Measurements from ENCODE around the gene DYNC1H1.

The DYNC1H1 gene

GRCh38 chr14:102005336-102005735, 41.0 kb downstream of the DYNC1H1 start:
- no peak for DNase-seq

- DNase-seq, result no peak
Measured at GRCh38 chr14:102007916-102008418, 43.6 kb downstream of the DYNC1H1 start.

GRCh38 chr14:102008891-102009290, 44.5 kb downstream of the DYNC1H1 start:
- no peak for DNase-seq

DNA sequence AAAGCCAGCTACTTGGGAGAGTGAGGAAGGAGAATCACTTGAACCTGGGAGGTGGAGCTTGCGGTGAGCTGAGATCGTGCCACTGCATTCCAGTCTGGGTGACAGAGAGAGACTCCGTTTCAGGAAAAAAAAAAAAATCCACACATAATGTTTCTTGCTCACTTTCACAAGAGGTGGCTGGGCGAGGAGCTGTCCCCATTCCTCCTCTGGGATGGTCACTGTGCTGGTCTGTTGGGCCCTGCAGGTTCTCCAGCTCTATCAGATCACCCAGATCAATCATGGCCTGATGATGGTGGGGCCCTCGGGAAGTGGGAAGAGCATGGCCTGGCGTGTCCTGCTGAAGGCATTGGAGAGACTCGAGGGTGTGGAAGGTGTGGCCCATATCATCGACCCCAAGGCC, 47.3 kb downstream of the DYNC1H1 start:
- DNase-seq, result no peak

DNA sequence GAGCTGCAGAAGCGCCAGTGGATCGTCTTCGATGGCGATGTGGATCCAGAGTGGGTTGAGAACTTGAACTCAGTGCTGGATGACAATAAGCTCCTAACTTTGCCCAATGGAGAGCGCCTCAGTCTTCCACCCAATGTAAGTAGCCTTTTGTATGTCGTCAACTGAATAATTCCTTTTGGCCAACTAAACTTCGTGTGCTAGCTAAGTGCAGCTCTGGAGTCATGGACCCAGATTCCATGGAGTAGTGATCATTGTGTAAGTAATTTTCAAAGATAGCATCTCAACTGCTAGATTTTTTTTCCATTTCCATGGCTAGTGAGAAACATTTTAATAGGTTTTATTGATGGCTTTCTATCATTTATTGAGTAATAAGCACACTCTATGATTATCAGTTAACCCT, 48.0 kb downstream of the DYNC1H1 start:
- no peak for DNase-seq

DNA sequence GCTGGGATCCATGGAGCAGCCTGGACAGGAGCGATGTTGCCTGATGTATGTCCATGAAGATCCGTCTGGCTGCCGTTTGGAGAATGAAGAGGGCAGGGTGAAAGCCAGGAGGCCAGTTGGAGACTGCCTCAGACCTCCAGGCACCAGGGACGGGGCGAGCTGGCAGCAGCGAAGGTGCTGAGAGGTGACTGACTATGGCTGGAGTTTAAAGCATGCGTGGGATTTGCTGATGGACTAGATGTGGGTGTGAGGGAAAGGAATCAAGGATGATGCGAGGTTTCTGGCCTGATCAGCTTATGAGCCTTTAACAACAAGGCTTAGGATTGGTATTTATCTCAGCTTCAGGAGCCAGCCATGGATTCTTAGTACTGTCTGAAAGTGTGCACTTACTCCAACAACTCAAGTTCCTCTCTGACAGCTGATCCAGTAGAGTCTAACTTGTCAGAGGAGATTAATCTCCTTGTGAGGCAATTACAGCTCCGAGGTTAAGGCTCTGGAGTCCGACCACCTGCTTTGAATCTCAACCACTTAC, 49.4 kb downstream of the DYNC1H1 start:
- DNase-seq, result no peak

- DNase-seq, result no peak
Measured at GRCh38 chr14:102015045-102015685, 50.8 kb downstream of the DYNC1H1 start.

DNA sequence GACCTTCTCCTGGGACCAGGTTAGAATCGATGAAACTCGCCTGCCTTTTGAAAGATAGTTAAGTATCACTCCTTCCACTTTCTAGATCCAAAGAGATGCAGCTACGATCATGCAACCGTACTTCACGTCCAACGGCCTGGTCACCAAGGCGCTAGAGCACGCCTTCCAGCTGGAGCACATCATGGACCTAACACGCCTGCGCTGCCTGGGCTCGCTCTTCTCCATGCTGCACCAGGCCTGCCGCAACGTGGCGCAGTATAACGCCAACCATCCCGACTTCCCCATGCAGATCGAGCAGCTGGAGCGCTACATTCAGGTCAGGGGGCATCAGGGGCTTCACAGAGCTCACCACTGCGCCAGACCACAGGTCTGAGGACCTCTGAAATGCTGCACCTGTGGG, 51.4 kb downstream of the DYNC1H1 start:
- DNase-seq, result no peak

DNA sequence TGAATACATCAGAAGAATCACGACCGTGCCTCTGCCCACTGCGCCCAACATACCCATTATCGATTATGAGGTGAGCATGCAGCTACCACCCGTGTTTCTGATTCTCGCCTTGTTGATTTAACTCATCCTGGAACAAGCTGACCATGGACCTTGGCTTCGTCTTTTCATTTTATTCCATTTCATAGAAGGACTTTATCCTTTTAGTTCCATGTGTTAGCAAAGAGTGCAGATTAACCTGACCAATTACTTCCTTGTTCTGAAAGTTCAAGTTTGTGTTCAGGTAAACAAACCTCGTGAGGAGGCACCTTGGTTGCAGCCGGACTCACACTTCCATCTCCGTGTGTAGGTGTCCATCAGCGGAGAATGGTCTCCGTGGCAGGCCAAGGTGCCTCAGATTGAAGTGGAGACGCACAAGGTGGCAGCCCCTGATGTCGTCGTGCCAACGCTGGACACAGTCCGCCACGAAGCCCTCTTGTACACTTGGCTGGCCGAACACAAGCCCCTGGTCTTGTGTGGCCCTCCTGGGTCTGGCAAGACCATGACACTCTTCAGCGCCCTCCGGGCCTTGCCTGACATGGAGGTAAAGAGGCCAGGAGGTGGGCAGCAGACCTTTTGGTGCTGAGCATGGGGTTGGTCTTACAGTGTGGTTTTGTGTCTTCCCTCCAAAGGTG, 52.2 kb downstream of the DYNC1H1 start:
- no peak for DNase-seq

GRCh38 chr14:102018251-102018650, 53.9 kb downstream of the DYNC1H1 start:
- no peak for DNase-seq

DNA sequence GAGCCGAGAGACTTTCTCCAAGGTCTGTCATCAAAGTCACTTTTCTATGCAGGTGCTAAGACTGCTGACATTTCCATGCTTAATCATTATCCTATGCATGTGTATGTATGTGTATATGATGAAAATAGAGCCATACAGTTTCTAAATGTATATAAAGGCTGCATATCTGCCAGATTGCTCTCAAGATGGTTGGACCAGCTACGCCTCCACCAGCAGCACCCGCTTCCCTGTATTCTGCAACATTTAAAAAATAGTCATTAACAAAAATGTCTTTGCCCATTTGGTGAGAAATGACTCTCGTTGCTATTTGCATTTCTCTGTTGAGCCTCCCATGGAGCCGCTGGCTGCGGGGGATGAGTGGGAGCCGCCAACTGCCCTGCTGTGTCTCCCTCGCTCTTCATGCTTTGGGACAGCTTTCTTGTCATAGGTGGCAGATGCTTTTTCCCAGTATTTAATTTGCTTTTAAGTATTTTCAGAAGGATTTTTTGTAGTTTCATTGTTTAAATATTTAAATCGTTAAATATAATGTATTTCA, 54.7 kb downstream of the DYNC1H1 start:
- DNase-seq, result no peak

- peak; percentile 26 for DNase-seq
Measured at GRCh38 chr14:102020058-102020971, 55.9 kb downstream of the DYNC1H1 start.

DNA sequence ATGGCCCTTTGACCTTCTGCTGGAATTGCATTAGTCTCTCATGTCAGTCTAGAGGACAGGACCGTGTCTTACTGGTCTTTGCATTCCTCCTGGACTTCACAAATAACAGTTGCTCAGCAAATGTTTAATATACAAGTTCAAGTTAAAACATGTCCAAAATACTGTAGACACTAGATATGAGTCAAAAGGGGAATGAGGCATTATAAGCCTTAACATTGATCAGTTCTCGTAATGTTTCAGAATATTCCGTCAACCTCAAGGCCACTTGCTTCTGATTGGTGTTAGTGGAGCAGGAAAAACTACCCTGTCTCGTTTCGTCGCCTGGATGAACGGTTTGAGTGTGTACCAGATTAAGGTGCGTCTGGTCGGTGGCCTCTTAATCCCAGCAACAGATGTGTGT, 62.6 kb downstream of the DYNC1H1 start:
- DNase-seq, result no peak

DNA sequence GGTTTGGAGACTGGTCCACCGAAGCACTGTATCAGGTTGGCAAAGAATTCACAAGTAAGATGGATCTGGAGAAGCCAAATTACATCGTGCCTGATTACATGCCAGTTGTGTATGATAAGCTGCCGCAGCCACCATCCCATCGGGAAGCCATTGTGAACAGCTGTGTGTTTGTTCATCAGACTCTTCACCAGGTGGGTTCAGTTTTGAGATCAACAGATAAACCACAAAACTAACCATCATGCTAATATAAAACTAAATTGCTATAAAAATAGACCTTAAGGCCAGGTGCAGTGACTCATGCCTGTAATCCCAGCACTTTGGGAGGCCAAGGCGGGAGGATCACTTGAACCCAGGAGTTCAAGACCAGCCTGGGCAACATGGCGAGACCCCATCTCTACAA, 63.6 kb downstream of the DYNC1H1 start:
- DNase-seq, result no peak

DNA sequence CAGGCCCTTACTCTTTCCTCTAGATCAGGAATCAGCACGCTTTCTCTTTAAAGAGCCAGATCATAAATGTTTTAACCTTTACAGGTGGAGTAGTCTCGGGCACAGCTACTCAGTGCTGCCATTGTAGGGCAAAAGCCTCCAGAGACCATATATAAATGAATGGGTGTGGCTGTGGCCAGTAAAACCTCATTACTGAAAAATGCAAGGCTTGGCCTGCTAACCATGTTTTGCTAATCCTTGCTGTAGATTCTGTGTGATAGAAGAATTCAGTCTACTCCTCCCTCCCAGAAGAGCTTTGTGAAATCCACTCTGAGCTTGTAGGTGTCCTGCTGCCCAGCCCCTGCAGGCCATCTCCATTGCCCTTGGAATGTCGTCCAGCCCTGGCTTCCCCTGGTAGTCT, 64.4 kb downstream of the DYNC1H1 start:
- no peak for DNase-seq

- DNase-seq, result no peak
Measured at GRCh38 chr14:102029956-102030355, 65.6 kb downstream of the DYNC1H1 start.

GRCh38 chr14:102033241-102033640, 68.9 kb downstream of the DYNC1H1 start:
- no peak for DNase-seq

DNA sequence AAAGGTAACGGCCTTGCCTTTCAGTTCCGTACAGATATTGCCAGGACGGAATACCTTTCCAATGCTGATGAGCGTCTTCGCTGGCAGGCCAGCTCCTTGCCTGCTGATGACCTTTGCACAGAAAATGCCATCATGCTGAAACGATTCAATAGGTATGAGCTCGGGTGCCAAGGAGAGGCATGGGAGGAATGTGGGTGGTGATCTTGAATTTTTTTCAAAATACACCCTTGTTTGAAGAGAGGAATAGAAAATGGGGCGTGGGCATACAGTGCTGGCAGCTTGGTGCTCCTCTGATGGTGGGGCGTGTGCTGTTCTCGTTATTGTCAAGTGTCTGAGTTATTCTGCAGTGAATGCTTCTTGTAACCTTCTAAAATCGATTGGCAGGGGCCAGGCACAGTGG, 69.9 kb downstream of the DYNC1H1 start:
- DNase-seq, result no peak

- DNase-seq, result no peak
Measured at GRCh38 chr14:102035914-102036313, 71.5 kb downstream of the DYNC1H1 start.

DNA sequence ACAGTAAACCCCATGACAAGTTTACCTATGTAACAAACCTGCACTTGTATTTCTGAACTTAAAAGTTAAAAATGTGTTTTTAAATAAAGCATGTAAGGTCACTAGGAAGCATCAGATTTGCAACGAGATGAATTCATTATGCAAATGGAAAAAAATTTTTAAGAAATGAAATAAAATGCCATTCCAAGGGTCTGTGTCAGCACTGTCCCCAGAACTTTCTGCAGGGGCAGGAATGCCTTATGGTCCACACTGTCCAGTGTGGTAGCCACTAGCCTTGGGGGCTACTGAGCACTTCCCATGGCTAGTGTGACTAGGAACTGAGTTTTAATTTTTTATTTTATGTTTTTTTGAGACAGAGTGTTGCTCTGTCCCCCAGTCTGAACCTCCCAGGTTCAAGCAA, 73.3 kb downstream of the DYNC1H1 start:
- no peak for DNase-seq

- DNase-seq, result no peak
Measured at GRCh38 chr14:102039157-102039556, 74.8 kb downstream of the DYNC1H1 start.

DNA sequence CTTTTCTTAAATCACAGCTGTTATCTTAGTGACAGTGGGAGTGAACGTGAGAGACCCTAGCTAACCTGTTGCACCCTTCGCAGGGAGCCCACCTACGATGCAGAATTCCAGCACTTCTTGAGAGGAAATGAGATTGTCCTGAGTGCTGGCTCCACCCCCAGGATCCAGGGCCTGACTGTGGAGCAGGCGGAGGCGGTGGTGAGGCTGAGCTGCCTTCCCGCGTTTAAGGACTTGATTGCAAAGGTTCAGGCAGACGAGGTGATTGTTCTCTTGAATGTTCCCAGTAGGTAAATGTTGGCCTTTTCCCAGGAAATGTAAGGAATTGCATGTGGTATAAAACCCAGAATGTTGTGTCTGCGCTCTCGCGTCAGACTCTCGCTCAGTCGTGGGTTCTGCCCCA, 75.8 kb downstream of the DYNC1H1 start:
- DNase-seq, result no peak

DNA sequence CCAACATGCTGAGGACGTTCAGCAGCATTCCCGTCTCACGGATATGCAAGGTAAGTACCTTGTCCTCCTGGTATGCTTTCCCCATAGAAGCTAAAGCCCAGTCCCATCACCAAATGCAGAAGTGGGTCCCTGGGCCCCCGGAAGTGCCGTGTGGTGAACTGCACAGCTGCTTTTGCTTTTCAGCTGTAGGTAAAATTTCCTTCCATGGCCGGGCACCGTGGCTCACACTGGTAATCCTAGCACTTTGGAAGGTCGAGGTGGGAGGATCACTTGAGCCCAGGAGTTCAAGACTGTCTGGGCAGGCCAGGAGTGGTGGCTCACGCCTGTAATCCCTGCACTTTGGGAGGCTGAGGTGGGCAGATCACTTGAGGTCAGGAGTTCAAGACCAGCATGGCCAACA, 78.3 kb downstream of the DYNC1H1 start:
- DNase-seq, result no peak

All from CD4-positive, alpha-beta T cell treated with Interleukin-17A for 1 hour (primary cell).